OCI-LY7 (cell line): ENCODE results near the gene NFAM1. TPM values are rescaled to one million over a fixed set of nuclear protein-coding genes. Genes with fewer than 3 reads are reported as not detected.

Experiments used
- BruUV-seq: library from RNA; stranded (reverse); fragments of 400-500 nt; replicated peaks from 2 replicates; lab custom pipeline; 2021; lab: Mats Ljungman, UMichigan
- CTCF ChIA-PET: fragments of 300-600 bp; sonication (Branson Sonifier 250); formaldehyde crosslinking; loops from one replicate; lab custom pipeline; 2022; ENCODE audit warnings: antibody characterized with exemption; ENCODE audit not compliant: unreplicated experiment; lab: Charles Lee
- POLR2A ChIA-PET: fragments of 300-600 bp; sonication (Branson Sonifier 250); formaldehyde crosslinking; loops from one replicate; lab custom pipeline; 2022; ENCODE audit warnings: antibody characterized with exemption; lab: Charles Lee
- DNase-seq: peaks from one replicate; pipeline ENCODE4 v3.0.0-alpha.2; 2015; ENCODE audit warnings: low spot score
- H2AFZ ChIP-seq: fragments of 200-600 bp; sonication (generic), shearing (Covaris generic); 2 replicates; pipeline ENCODE4 v1.6.1; 2014; ENCODE audit warnings: mild to moderate bottlenecking, antibody characterized with exemption, low read length, moderate library complexity
- H3K27ac ChIP-seq: fragments of 200-600 bp; sonication (generic); 2 replicates; pipeline ENCODE4 v1.5.1; 2014; ENCODE audit warnings: mixed run types, low read depth, mild to moderate bottlenecking, moderate library complexity, low read length, inconsistent platforms; ENCODE audit not compliant: poor library complexity, severe bottlenecking
- H3K36me3 ChIP-seq: fragments of 200-600 bp; sonication (generic); 2 replicates; pipeline ENCODE4 v1.6.1; 2014; ENCODE audit warnings: mild to moderate bottlenecking, antibody characterized with exemption, low read length, moderate library complexity, mixed read lengths; ENCODE audit not compliant: insufficient read depth
- H3K4me1 ChIP-seq: fragments of 200-600 bp; sonication (generic); 2 replicates; pipeline ENCODE4 v1.5.1; 2014; ENCODE audit warnings: mild to moderate bottlenecking, low read length; ENCODE audit not compliant: insufficient read depth, poor library complexity, severe bottlenecking
- H3K4me2 ChIP-seq: fragments of 200-600 bp; sonication (generic); 2 replicates; pipeline ENCODE4 v1.6.1; 2014; ENCODE audit warnings: mild to moderate bottlenecking, low read length
- H3K4me3 ChIP-seq: fragments of 200-600 bp; sonication (generic); 2 replicates; pipeline ENCODE4 v1.5.1; 2014; ENCODE audit warnings: mild to moderate bottlenecking, low read depth, low read length; ENCODE audit not compliant: poor library complexity, severe bottlenecking
- H3K79me2 ChIP-seq: fragments of 200-600 bp; sonication (generic); 2 replicates; pipeline ENCODE4 v1.6.1; 2016; ENCODE audit warnings: low read depth, mild to moderate bottlenecking, low read length, moderate library complexity, mixed read lengths; ENCODE audit not compliant: insufficient read depth
- H3K9me2 ChIP-seq: fragments of 200-600 bp; sonication (generic); 2 replicates; pipeline ENCODE4 v1.6.1; 2016; ENCODE audit warnings: mild to moderate bottlenecking, low read length, mixed read lengths; ENCODE audit not compliant: insufficient read depth
- H3K9me3 ChIP-seq: fragments of 200-600 bp; sonication (generic); 2 replicates; pipeline ENCODE4 v1.6.1; 2014; ENCODE audit warnings: mild to moderate bottlenecking, mixed run types, low read length, mixed read lengths
- H4K20me1 ChIP-seq: fragments of 200-600 bp; sonication (generic); 2 replicates; pipeline ENCODE4 v1.6.1; 2014; ENCODE audit warnings: mild to moderate bottlenecking, antibody characterized with exemption, low read length, moderate library complexity, mixed read lengths; ENCODE audit not compliant: insufficient read depth
- CTCF ChIP-seq: fragments of 200-600 bp; sonication (generic); conservative IDR thresholded peaks from 2 replicates; pipeline ENCODE4 v1.5.1; 2014; ENCODE audit warnings: mild to moderate bottlenecking, antibody characterized with exemption, low read length, moderate library complexity, mixed read lengths
- EZH2phosphoT487 ChIP-seq: fragments of 200-600 bp; sonication (generic); IDR thresholded peaks from 2 replicates; pipeline ENCODE4 v1.6.1; 2018; ENCODE audit warnings: low read depth, borderline replicate concordance, mild to moderate bottlenecking, mixed run types, antibody characterized with exemption, low read length, moderate library complexity, mixed read lengths
- intact Hi-C: fragments of 100-400 bp; cut with micrococcal nuclease; formaldehyde crosslinking; loops from one replicate; pipeline ENCODE4 v1.10.0; 2022; ENCODE audit not compliant: unreplicated experiment
- total RNA-seq, 2 experiments: library from RNA; depleted of rRNA in 1 of 2; stranded (reverse); fragments of >200 nt in 1 of 2; shearing (Covaris generic) in 1 of 2; gene quantifications; 2 replicates each; pipeline ENCODE4 v1.2.3, GENCODE V29; 2014 to 2022

The NFAM1 gene
- total RNA-seq, 2 experiments from 2014 or later = 0.16 to 0.88 TPM

DNA sequence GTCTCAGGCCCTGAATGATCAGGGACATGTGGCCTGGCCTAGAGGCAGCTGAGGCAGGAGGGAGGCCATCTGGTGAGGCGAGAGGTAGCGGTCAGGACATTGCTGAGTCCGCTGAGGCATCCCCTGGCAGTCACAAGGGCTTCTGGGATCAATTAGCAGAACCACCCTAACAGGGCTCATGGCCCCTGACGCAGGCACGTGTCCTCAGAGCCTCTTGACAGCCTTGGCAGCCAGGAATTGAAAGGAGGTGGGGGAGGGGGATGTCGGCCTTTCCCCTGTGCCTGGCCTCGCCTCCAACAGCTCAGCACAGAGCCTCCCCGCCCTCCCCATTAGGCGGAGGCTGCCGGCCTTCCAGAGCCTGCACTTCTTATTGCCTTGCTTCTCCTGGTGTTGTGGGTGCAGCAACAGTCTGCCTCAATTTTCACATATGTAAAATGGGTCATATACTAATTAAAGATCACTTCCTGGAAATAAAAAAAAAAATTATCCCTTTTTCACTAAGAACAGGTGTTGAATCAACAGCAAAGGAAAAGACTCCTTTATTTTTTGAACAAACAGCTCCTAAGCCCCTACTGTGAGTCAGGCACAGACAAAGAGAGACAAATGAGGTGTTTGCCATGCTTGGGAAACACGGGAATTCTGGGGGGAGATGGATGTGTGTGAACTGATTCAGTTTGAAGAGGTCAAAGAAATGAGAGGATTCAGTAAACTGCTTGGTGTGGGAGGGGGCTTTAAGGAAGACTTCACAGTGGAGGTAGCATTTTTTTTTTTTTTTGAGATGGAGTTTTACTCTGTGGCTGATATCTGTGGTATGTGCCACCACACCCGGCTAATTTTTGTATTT, 55.3 kb downstream of the NFAM1 start:
- intact Hi-C loops = no loop called here
- Histone ChIP-seq H3K27ac (no peak overlapping the region), H2AFZ (no peak overlapping the region), H3K36me3 (no peaks in the 10 kb centered on the region), H3K4me3 (no peak overlapping the region), H3K4me1 (peaks cover 9% of the 10 kb centered on the region), H4K20me1 (no peaks in the 10 kb centered on the region), H3K9me2 (no peaks in the 10 kb centered on the region), H3K4me2 (no peak overlapping the region), H3K9me3 (no peaks in the 10 kb centered on the region), H3K79me2 (no peaks in the 10 kb centered on the region)
- ChIA-PET POLR2A (interaction anchor here (1.1 kb wide), 1 partner anchor 9 kb away, joined by 3 read pairs; no protein-coding TSS in a partner anchor), CTCF (no interaction called here)
- TF ChIP-seq EZH2phosphoT487 (no peak), CTCF (no peak)
- BruUV-seq = no TSS peak
- no peak for DNase-seq

DNA sequence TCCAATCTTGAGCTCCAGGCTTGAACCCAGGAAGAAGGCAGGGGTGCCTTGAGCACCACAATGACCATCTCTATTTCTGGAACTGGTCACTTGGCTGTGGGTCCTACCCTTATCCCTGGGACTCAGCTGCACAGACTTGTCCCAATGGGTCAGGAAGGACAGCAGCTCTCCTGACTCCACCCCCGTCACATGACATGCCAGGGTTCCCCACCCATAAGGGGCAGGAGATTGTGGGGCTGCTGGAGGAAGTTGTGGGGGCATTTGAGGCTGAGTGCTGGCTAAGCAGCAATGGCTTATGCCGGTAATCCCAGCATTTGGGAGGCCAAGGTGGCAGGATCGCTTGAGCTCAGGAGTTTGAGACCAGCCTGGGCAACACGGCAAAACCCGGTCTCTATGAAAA, 56.2 kb downstream of the NFAM1 start:
- H3K9me2 ChIP-seq = no peaks in the 10 kb centered on the region
- intact Hi-C loops = no loop called here
- no peak overlapping the region for H3K4me3 ChIP-seq
- H3K36me3 ChIP-seq = no peaks in the 10 kb centered on the region
- no peaks in the 10 kb centered on the region for H4K20me1 ChIP-seq
- no peak for DNase-seq
- H2AFZ ChIP-seq = no peak overlapping the region
- H3K79me2 ChIP-seq = no peaks in the 10 kb centered on the region
- BruUV-seq = no TSS peak
- no peak overlapping the region for H3K27ac ChIP-seq
- POLR2A ChIA-PET = interaction anchor here (0.6 kb wide), 1 partner anchor 197 kb away, joined by 3 read pairs; no protein-coding TSS in a partner anchor
- H3K4me1 ChIP-seq = peaks cover 9% of the 10 kb centered on the region
- no peaks in the 10 kb centered on the region for H3K9me3 ChIP-seq
- CTCF ChIA-PET = interaction anchor here (0.5 kb wide), 1 partner anchor 11 kb away, joined by 5 read pairs; no protein-coding TSS in a partner anchor
- H3K4me2 ChIP-seq = no peak overlapping the region
- no peak for TF ChIP-seq EZH2phosphoT487

DNA sequence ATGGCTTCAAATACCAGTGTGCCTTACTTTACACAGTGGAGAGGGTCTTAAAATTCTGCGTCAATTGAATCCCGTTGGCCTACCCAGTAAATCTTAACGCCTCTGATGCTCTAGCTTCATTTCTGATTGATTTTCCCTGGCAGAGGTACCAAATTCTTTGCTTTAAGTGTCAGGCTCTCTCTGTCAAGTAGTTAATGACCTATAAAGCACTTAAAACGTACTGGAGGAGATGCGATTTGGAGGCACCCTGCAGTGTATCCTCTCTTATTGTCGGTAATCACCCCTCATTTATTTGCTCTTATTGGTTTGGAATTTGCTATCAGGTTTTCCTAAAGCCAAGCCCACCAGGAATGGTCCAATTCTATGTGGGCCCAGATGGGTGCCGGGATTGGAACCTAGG, 59.2 kb downstream of the NFAM1 start:
- Histone ChIP-seq H3K9me3 (no peaks in the 10 kb centered on the region), H4K20me1 (no peaks in the 10 kb centered on the region), H3K79me2 (no peaks in the 10 kb centered on the region), H3K4me3 (no peak overlapping the region), H2AFZ (no peak overlapping the region), H3K36me3 (no peaks in the 10 kb centered on the region), H3K9me2 (no peaks in the 10 kb centered on the region), H3K27ac (no peak overlapping the region), H3K4me2 (no peak overlapping the region), H3K4me1 (peaks cover 26% of the 10 kb centered on the region)
- no TSS peak for BruUV-seq
- ChIA-PET POLR2A (interaction anchor here (0.6 kb wide), 1 partner anchor 55 kb away, joined by 4 read pairs; no protein-coding TSS in a partner anchor), CTCF (no interaction called here)
- TF ChIP-seq EZH2phosphoT487 = no peak
- TF ChIP-seq CTCF = no peak
- intact Hi-C loops = no loop called here
- no peak for DNase-seq
